Endothelial cell (in vitro differentiated cells): ENCODE results near the gene GXYLT2. TPM values are rescaled to one million over a fixed set of nuclear protein-coding genes. Genes with fewer than 3 reads are reported as not detected.
"Not testable (repeated sequence)": the region's sequence is repeated elsewhere in the genome, so short reads cannot be mapped to it uniquely, and the experiment has no call there.

Experiments used
- DNase-seq: peaks from one replicate; pipeline ENCODE4 v3.0.0; 2021; ENCODE audit warnings: low spot score
- H3K27ac Mint-ChIP-seq: one replicate; pipeline ENCODE4 v1.8.0; 2021; ENCODE audit warnings: mixed read lengths, inconsistent platforms; ENCODE audit not compliant: unreplicated experiment
- H3K27me3 Mint-ChIP-seq: one replicate; pipeline ENCODE4 v1.8.0; 2021; ENCODE audit warnings: mild to moderate bottlenecking, moderate library complexity, mixed read lengths, inconsistent platforms; ENCODE audit not compliant: unreplicated experiment
- H3K36me3 Mint-ChIP-seq: one replicate; pipeline ENCODE4 v1.8.0; 2021; ENCODE audit warnings: mild to moderate bottlenecking, low read depth, mixed read lengths, inconsistent platforms; ENCODE audit not compliant: unreplicated experiment
- H3K4me1 Mint-ChIP-seq: one replicate; pipeline ENCODE4 v1.8.0; 2021; ENCODE audit warnings: mild to moderate bottlenecking, mixed read lengths, inconsistent platforms; ENCODE audit not compliant: unreplicated experiment
- H3K4me3 Mint-ChIP-seq: one replicate; pipeline ENCODE4 v1.8.0; 2021; ENCODE audit warnings: mild to moderate bottlenecking, mixed read lengths, inconsistent platforms; ENCODE audit not compliant: unreplicated experiment
- H3K9me3 Mint-ChIP-seq: one replicate; pipeline ENCODE4 v1.8.0; 2021; ENCODE audit warnings: mixed read lengths, inconsistent platforms; ENCODE audit not compliant: unreplicated experiment
- CTCF ChIP-seq: fragments of 200-600 bp; sonication (generic); IDR thresholded peaks from one replicate; pipeline ENCODE4 v1.5.0; 2021; ENCODE audit warnings: antibody characterized with exemption; ENCODE audit not compliant: unreplicated experiment
- total RNA-seq: library from RNA; stranded (reverse); fragmentation: NEBNext Ultra II Directional; extraction: Animal tissue kit (Norgen Biotek cat#: 25700); gene quantifications from one replicate; pipeline ENCODE4 v1.2.1, GENCODE V29; 2021; ENCODE audit not compliant: unreplicated experiment

GXYLT2 gene
- total RNA-seq, 1 donor from 2014 or later = 1.8 TPM

GRCh38 chr3:72916250-72916649, 28.4 kb downstream of the GXYLT2 start:
- H3K27ac Mint-ChIP-seq = no peak overlapping the region
- no peak overlapping the region for H3K4me3 Mint-ChIP-seq
- TF ChIP-seq CTCF = no peak
- H3K36me3 Mint-ChIP-seq = no peaks in the 10 kb centered on the region
- no peaks in the 10 kb centered on the region for H3K9me3 Mint-ChIP-seq
- H3K4me1 Mint-ChIP-seq = no peaks in the 10 kb centered on the region
- no peaks in the 10 kb centered on the region for H3K27me3 Mint-ChIP-seq
- DNase-seq = no peak

- no peak overlapping the region for H3K27ac Mint-ChIP-seq
- H3K4me3 Mint-ChIP-seq = no peak overlapping the region
- H3K4me1 Mint-ChIP-seq = no peaks in the 10 kb centered on the region
- H3K36me3 Mint-ChIP-seq = no peaks in the 10 kb centered on the region
- DNase-seq = no peak
- no peak for TF ChIP-seq CTCF
- no peaks in the 10 kb centered on the region for H3K27me3 Mint-ChIP-seq
- no peaks in the 10 kb centered on the region for H3K9me3 Mint-ChIP-seq
Measured at GRCh38 chr3:72919520-72919919, 31.7 kb downstream of the GXYLT2 start.

DNA sequence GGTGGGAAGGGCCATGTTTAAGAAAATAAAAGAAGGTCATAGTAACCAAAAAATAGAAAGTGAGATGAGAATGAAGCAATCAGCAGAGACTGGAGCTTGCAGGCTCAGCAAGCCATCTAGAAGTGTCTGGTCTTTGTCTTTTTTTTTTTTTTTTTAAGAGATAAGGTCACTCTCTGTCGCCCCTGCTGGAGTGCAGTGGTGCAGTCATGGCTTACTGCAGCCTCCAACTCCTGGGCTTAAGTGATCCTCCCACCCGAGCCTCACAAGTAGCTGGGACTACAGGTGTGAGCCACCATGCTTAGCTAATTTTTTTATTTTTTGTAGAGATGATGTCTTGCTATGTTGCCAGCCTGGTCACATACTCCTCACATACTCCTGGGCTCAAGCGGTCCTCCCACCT, 36.2 kb downstream of the GXYLT2 start:
- Mint-ChIP-seq H3K4me1 (no peaks in the 10 kb centered on the region), H3K27me3 (no peaks in the 10 kb centered on the region), H3K4me3 (no peak overlapping the region), H3K9me3 (no peaks in the 10 kb centered on the region), H3K36me3 (no peaks in the 10 kb centered on the region), H3K27ac (no peak overlapping the region)
- no peak for TF ChIP-seq CTCF
- DNase-seq = no peak

- H3K27ac Mint-ChIP-seq, H3K27me3 Mint-ChIP-seq, H3K4me3 Mint-ChIP-seq, H3K36me3 Mint-ChIP-seq, DNase-seq, H3K4me1 Mint-ChIP-seq, H3K9me3 Mint-ChIP-seq: not testable (repeated sequence)
Measured at GRCh38 chr3:72928781-72929735, 41.2 kb downstream of the GXYLT2 start.

DNA sequence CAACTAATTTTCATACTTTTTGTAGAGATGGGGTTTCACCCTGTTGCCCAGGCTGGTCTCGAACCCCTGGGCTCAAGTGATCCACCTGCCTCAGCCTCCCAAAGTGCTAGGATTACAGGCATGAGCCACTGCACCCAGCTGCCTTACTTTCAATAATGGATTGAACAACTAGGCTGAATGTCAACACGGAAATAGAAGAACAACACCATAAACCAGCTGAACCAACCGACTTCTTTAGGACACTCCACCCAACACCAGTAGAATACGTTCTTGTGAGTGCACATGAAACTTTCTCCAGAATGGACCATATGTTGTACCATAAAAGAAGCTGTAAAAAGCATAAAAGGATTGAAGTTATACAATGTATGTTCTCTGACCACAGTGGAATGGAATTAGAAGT, 42.9 kb downstream of the GXYLT2 start:
- Mint-ChIP-seq H3K4me1 (no peaks in the 10 kb centered on the region), H3K36me3 (no peaks in the 10 kb centered on the region), H3K27me3 (peaks cover 2% of the 10 kb centered on the region), H3K9me3 (no peaks in the 10 kb centered on the region), H3K4me3 (no peak overlapping the region), H3K27ac (no peak overlapping the region)
- DNase-seq = no peak
- TF ChIP-seq CTCF = no peak
